ENCODE measurements around the gene RAC2.

GRCh38 chr22:37273846-37274225 lies 29.8 kb upstream of the RAC2 start:
- TF ChIP-seq ZNF395 (CRISPR knock-in tag; IDR thresholded peaks at IDR 0.05) (no peak), FOS (IDR thresholded peaks at IDR 0.05; ENCODE audit: extremely low read depth, insufficient read length) (no peak), NELFE (IDR thresholded peaks at IDR 0.05; ENCODE audit: insufficient read depth, insufficient read length) (no peak), ELF1 (tag; IDR thresholded peaks at IDR 0.05) (no peak), EP300 (IDR thresholded peaks at IDR 0.05; ENCODE audit: low read length) (no peak), XRCC4 (IDR thresholded peaks at IDR 0.05; ENCODE audit: extremely low read depth, insufficient read depth, insufficient read length) (no peak), FOXA3 (CRISPR knock-in tag; conservative IDR thresholded peaks at IDR 0.05 in 1 of 2, IDR thresholded peaks at IDR 0.05 in 1 of 2) (no peak)

Data from K562 (cell line).